Endothelial cell of umbilical vein (primary cell): ENCODE data around the gene GSK3A.
A peak's percentile ranks its signal among the peaks of the same experiment; 100 is the strongest.

Experiments
- CTCF ChIP-seq, 2 donors: IDR thresholded peaks; 1 replicate in 1 of 2; 2 replicates in 1 of 2; pipeline ENCODE4 v1.5.1; 2011; ENCODE audit warnings: low read length in 2 of 2, mild to moderate bottlenecking in 2 of 2, moderate library complexity in 2 of 2, control low read depth in 1 of 2, inconsistent platforms in 1 of 2, low read depth in 1 of 2; ENCODE audit not compliant: insufficient read depth in 1 of 2; ENCODE audit errors: extremely low read depth in 1 of 2
- EZH2 ChIP-seq: IDR thresholded peaks from 2 replicates; pipeline ENCODE4 v1.6.1; 2012; ENCODE audit warnings: borderline replicate concordance, low read depth, mild to moderate bottlenecking, moderate library complexity, low read length, inconsistent platforms; ENCODE audit not compliant: severe bottlenecking
- FOS ChIP-seq: IDR thresholded peaks from 2 replicates; pipeline ENCODE4 v1.6.1; 2011; ENCODE audit warnings: mild to moderate bottlenecking, low read length, moderate library complexity, borderline replicate concordance; ENCODE audit not compliant: insufficient read depth
- JUN ChIP-seq: IDR thresholded peaks from 2 replicates; pipeline ENCODE4 v1.6.1; 2011; ENCODE audit warnings: borderline replicate concordance, low read depth; ENCODE audit not compliant: insufficient read length, insufficient read depth
- MYC ChIP-seq: IDR thresholded peaks from one replicate; pipeline ENCODE4 v1.6.1; 2011; ENCODE audit warnings: mild to moderate bottlenecking, low read depth, low read length
- POLR2A ChIP-seq: IDR thresholded peaks from 2 replicates; pipeline ENCODE4 v1.6.1; 2012; ENCODE audit warnings: low read depth, mild to moderate bottlenecking, control low read depth, low read length
- POLR2AphosphoS5 ChIP-seq: IDR thresholded peaks from 2 replicates; pipeline ENCODE4 v1.6.1; 2012; ENCODE audit warnings: low read depth, mild to moderate bottlenecking, control low read depth, low read length, moderate library complexity; ENCODE audit not compliant: insufficient read depth
- TF ChIP-seq, protein P1 (sequence below): IDR thresholded peaks from 2 replicates; pipeline ENCODE4 v1.6.1; 2011; ENCODE audit not compliant: insufficient read depth, insufficient read length

DNA sequence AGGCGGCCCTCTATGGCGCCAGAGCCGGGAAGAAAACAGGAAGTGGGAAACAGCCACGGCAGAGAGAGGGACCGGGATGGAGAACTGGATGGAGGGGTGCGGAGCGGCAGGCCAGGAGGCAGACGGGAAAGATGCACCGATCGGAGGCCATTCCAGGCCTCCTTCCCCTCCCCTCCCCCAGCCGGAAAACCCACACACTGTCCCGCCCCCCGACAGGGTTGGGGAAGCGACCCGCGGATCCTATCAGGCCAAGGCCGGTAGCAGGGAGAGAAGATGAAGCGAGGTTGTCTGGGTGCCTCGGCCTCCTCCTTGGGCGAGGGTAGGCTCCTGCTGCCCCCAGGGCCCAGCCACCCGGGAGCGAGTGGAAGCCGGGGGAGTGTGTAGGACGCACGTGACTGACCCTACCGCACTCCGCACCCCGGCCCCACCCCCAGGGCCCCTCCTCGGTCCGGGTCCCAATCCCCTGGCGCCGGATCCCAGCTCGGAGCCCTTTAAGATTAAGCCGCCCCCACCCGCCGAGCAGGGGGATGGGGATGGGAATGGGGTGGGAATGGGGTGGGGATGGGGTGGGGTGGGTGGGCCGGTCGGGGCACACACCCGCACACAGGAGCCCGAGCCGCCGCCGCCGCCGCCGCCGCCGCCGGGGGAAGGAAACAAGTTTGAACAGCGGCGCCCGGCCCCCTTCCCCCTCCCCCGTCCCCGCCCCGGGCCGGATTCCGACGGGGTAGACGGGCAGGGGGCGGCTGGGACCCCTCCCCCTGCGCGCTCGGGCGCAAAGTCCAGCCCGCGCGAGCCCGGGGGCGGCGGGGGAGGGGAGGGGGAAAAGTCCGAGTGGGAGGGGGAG, 11.1 kb upstream of the GSK3A start:
- TF ChIP-seq CTCF (IDR thresholded peaks at IDR 0.05; ENCODE audit: extremely low read depth in 1 of 2, insufficient read depth in 1 of 2, low read depth in 1 of 2, low read length in 2 of 2) = no peak
- TF ChIP-seq EZH2 = no peak
- TF ChIP-seq, protein P1, sequence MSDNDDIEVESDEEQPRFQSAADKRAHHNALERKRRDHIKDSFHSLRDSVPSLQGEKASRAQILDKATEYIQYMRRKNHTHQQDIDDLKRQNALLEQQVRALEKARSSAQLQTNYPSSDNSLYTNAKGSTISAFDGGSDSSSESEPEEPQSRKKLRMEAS = no peak
- TF ChIP-seq JUN = no peak
- peak; percentile 82 for TF ChIP-seq POLR2A
- peak; percentile 75 for TF ChIP-seq POLR2AphosphoS5
- TF ChIP-seq FOS = no peak
- no peak for TF ChIP-seq MYC
